GM12875 (cell line): ENCODE data around the gene GPHA2.

ENCODE experiments used
- H3K4me3 ChIP-seq: one replicate; pipeline ENCODE4 v1.5.1; 2011; ENCODE audit warnings: low read depth, low read length, control low read depth
- CTCF ChIP-seq: IDR thresholded peaks from 2 replicates; pipeline ENCODE4 v1.5.1; 2011; ENCODE audit warnings: low read depth, mild to moderate bottlenecking, control low read depth, inconsistent platforms, low read length, moderate library complexity, borderline replicate concordance; ENCODE audit not compliant: insufficient read depth

GPHA2 gene

GRCh38 chr11:64929625-64930024 lies 6.1 kb downstream of the GPHA2 start:
- no peak overlapping the region for H3K4me3 ChIP-seq
- no peak for TF ChIP-seq CTCF

- no peak for TF ChIP-seq CTCF
- no peak overlapping the region for H3K4me3 ChIP-seq
Observed at GRCh38 chr11:64928957-64929356, 6.7 kb downstream of the GPHA2 start.

GRCh38 chr11:64926689-64927088 lies 9.0 kb downstream of the GPHA2 start:
- no peak overlapping the region for H3K4me3 ChIP-seq
- TF ChIP-seq CTCF = no peak

- TF ChIP-seq CTCF = no peak
- no peak overlapping the region for H3K4me3 ChIP-seq
Observed at GRCh38 chr11:64925536-64926436, 9.9 kb downstream of the GPHA2 start.

GRCh38 chr11:64924910-64925284 lies 10.8 kb downstream of the GPHA2 start:
- H3K4me3 ChIP-seq = peak overlapping the region; percentile 65
- no peak for TF ChIP-seq CTCF

GRCh38 chr11:64923944-64924909 lies 11.5 kb downstream of the GPHA2 start, which contains the start of gene PPP2R5B:
TSS of gene PPP2R5B (plus strand) at chr11:64924689. CDS start at chr11:64925735, 1,046 bp downstream.
- H3K4me3 ChIP-seq = peak within 1 kb of the TSS; percentile 65
- no peak for TF ChIP-seq CTCF
